ENCODE data around the gene CD99. TPM values are rescaled to one million over a fixed set of nuclear protein-coding genes. Genes with fewer than 3 reads are reported as not detected.

Gene CD99
- total and polyA plus RNA-seq, 2 of the 13 experiments (the other 11 are each of a cell fraction or from before 2014, with no cell fraction given): 78.8 to 111 TPM

DNA sequence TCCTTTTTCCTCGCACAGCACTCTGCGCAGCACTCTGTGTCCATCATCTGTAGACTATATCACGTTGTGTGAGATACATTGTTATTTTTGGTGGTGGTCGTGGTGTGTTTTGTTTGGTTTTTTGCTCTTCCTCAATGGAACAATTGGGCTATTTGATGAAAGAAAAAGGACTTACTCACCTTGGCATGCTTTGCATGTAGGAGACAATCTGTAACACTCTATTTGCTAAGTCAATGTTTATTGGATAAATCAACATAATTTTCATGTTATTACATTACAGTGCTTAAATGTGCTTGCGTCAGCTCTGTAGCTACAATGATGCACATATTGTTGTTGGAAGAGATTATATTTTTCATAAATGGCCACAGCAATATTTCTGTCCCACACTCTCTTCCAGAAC, 12.5 kb upstream of the CD99 start (continued):
- TF ChIP-seq SAFB2 (CRISPR knock-in tag; IDR thresholded peaks at IDR 0.05; ENCODE audit: borderline replicate concordance, low read depth) (no peak), CAMTA2 (CRISPR knock-in tag; IDR thresholded peaks at IDR 0.05; ENCODE audit: borderline replicate concordance) (no peak), MIXL1 (CRISPR knock-in tag; IDR thresholded peaks at IDR 0.05) (no peak), ZMYM2 (CRISPR knock-in tag; IDR thresholded peaks at IDR 0.05) (no peak)
- TF ChIP-seq, protein P1, sequence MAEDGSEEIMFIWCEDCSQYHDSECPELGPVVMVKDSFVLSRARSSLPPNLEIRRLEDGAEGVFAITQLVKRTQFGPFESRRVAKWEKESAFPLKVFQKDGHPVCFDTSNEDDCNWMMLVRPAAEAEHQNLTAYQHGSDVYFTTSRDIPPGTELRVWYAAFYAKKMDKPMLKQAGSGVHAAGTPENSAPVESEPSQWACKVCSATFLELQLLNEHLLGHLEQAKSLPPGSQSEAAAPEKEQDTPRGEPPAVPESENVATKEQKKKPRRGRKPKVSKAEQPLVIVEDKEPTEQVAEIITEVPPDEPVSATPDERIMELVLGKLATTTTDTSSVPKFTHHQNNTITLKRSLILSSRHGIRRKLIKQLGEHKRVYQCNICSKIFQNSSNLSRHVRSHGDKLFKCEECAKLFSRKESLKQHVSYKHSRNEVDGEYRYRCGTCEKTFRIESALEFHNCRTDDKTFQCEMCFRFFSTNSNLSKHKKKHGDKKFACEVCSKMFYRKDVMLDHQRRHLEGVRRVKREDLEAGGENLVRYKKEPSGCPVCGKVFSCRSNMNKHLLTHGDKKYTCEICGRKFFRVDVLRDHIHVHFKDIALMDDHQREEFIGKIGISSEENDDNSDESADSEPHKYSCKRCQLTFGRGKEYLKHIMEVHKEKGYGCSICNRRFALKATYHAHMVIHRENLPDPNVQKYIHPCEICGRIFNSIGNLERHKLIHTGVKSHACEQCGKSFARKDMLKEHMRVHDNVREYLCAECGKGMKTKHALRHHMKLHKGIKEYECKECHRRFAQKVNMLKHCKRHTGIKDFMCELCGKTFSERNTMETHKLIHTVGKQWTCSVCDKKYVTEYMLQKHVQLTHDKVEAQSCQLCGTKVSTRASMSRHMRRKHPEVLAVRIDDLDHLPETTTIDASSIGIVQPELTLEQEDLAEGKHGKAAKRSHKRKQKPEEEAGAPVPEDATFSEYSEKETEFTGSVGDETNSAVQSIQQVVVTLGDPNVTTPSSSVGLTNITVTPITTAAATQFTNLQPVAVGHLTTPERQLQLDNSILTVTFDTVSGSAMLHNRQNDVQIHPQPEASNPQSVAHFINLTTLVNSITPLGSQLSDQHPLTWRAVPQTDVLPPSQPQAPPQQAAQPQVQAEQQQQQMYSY (CRISPR knock-in tag; IDR thresholded peaks at IDR 0.05): no peak
- TF ChIP-seq, protein P2, sequence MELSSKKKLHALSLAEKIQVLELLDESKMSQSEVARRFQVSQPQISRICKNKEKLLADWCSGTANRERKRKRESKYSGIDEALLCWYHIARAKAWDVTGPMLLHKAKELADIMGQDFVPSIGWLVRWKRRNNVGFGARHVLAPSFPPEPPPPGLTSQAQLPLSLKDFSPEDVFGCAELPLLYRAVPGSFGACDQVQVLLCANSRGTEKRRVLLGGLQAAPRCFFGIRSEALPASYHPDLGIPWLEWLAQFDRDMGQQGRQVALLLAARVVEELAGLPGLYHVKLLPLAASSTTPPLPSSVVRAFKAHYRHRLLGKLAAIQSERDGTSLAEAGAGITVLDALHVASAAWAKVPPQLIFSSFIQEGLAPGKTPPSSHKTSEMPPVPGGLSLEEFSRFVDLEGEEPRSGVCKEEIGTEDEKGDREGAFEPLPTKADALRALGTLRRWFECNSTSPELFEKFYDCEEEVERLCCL (CRISPR knock-in tag; IDR thresholded peaks at IDR 0.05; ENCODE audit: borderline replicate concordance): no peak

GRCh38 chrX:2679534-2680485, 11.3 kb upstream of the CD99 start:
- POLR2A ChIA-PET: no interaction called here
- H3K9me3 ChIP-seq (ENCODE audit: low read length): no peaks in the 10 kb centered on the region
- no peak overlapping the region for H3K4me3 ChIP-seq (replicated peaks in 1 of 3; ENCODE audit: insufficient read depth in 1 of 3, low read depth in 2 of 3, low read length in 3 of 3)
- 69% methylated on average over 9 of the region's 9 CpGs for WGBS (ENCODE audit: low lambda C conversion rate)
- BruUV-seq (replicated peaks): no TSS peak
- no peaks in the 10 kb centered on the region for H3K79me2 ChIP-seq (ENCODE audit: insufficient read depth, low read length)
- CTCF ChIA-PET (ENCODE audit: low intra/inter-chr PET ratio, low total read pairs): no interaction called here
- no peaks in the 10 kb centered on the region for H4K20me1 ChIP-seq (ENCODE audit: insufficient read depth, low read length)
- in situ Hi-C loops (cut with HindIII; ENCODE audit: extremely low pct_ligation_motif_present, low pct_unique_long_range_greater_than_20kb): no loop called here
- H2AFZ ChIP-seq (ENCODE audit: low read length): no peak overlapping the region
- H3K27me3 ChIP-seq (ENCODE audit: control insufficient read depth in 1 of 2, insufficient read depth in 2 of 2, low read length in 2 of 2): no peaks in the 10 kb centered on the region
- no peak overlapping the region for H3K4me2 ChIP-seq (ENCODE audit: low read depth, low read length)
- H3K9ac ChIP-seq (ENCODE audit: insufficient read depth, low read depth, low read length): no peak overlapping the region
- intact Hi-C loops (cut with micrococcal nuclease; ENCODE audit: unreplicated experiment): no loop called here
- no peaks in the 10 kb centered on the region for H3K36me3 ChIP-seq (replicated peaks in 1 of 2; ENCODE audit: control insufficient read depth in 1 of 2, insufficient read depth in 2 of 2, low read length in 2 of 2)
- FAIRE-seq (no peak), DNase-seq (ENCODE audit: low spot score) (no peak), ATAC-seq (no peak)
- no peak overlapping the region for H3K27ac ChIP-seq (ENCODE audit: extremely low read length, insufficient read depth, low read length)
- H3K4me1 ChIP-seq (ENCODE audit: insufficient read depth, low read length): peaks cover 38% of the 10 kb centered on the region
- TF ChIP-seq, protein P3, sequence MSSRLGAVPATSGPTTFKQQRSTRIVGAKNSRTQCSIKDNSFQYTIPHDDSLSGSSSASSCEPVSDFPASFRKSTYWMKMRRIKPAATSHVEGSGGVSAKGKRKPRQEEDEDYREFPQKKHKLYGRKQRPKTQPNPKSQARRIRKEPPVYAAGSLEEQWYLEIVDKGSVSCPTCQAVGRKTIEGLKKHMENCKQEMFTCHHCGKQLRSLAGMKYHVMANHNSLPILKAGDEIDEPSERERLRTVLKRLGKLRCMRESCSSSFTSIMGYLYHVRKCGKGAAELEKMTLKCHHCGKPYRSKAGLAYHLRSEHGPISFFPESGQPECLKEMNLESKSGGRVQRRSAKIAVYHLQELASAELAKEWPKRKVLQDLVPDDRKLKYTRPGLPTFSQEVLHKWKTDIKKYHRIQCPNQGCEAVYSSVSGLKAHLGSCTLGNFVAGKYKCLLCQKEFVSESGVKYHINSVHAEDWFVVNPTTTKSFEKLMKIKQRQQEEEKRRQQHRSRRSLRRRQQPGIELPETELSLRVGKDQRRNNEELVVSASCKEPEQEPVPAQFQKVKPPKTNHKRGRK (CRISPR knock-in tag; IDR thresholded peaks at IDR 0.05): no peak
- TF ChIP-seq ELF3 (CRISPR knock-in tag; IDR thresholded peaks at IDR 0.05) (no peak), PPARG (CRISPR knock-in tag; conservative IDR thresholded peaks at IDR 0.05) (no peak), ZFP91 (CRISPR knock-in tag; IDR thresholded peaks at IDR 0.05; ENCODE audit: borderline replicate concordance) (no peak), EED (CRISPR knock-in tag; IDR thresholded peaks at IDR 0.05) (no peak), ZNF724P (CRISPR knock-in tag; IDR thresholded peaks at IDR 0.05; ENCODE audit: borderline replicate concordance) (no peak), POLR2AphosphoS5 (IDR thresholded peaks at IDR 0.05; ENCODE audit: low read depth, low read length) (no peak), FOSL2 (CRISPR knock-in tag; IDR thresholded peaks at IDR 0.05) (no peak)

Measured in HepG2 (cell line).